ENCODE results near the gene PRR33. TPM values are rescaled to one million over a fixed set of nuclear protein-coding genes. Genes with fewer than 3 reads are reported as not detected.

Gene PRR33
- total RNA-seq, 1 experiment from 2014 or later, result not detected

DNA sequence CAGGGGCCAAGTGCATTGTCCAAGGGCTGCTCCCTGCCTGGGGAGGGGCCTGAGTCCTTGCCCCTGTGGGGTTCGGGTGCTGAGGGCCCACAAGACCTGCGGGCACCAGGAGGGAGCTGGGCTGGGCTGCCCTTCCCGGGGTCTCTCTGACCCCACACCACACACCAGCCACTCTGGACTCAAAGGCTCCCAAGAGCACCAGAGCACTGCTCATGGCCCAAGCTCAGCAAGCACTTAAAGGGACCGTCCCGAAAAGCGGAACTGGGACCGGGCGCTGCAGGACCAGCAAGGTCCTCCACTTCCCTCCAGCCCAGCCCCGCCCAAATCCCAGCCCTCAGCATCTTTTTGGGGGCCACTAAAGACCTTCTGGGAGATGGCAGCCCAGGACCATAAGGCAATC, 33.5 kb downstream of the PRR33 start:
- ChIA-PET CTCF (no interaction called here), RAD21 (ENCODE audit: low non-redundant PET in 1 of 2, low total read pairs in 2 of 2, uncharacterized antibody in 2 of 2, unreplicated experiment in 2 of 2) (no interaction called here), POLR2A (no interaction called here)
- H3K27ac ChIP-seq (ENCODE audit: low read depth, low read length), result no peak overlapping the region
- no peaks in the 10 kb centered on the region for H3K36me3 ChIP-seq (ENCODE audit: control insufficient read depth in 1 of 2, insufficient read depth in 2 of 2, low read length in 2 of 2)
- no peak for DNase-seq (ENCODE audit: low read depth, low spot score)
- H2AFZ ChIP-seq (ENCODE audit: low read depth, low read length, poor library complexity, severe bottlenecking), result no peak overlapping the region
- no peaks in the 10 kb centered on the region for H3K9me3 ChIP-seq (ENCODE audit: control insufficient read depth in 1 of 2, insufficient read depth in 1 of 2, low read depth in 1 of 2, low read length in 2 of 2)
- H3K79me2 ChIP-seq (ENCODE audit: insufficient read depth, low read length), result no peaks in the 10 kb centered on the region
- no peak overlapping the region for H3K9ac ChIP-seq (ENCODE audit: low read length)
- intact Hi-C loops (cut with micrococcal nuclease), result no loop called here
- no TSS peak for BruUV-seq (replicated peaks)
- no peak for TF ChIP-seq FOSL1 (IDR thresholded peaks at IDR 0.05; ENCODE audit: low read depth)
- no peak for TF ChIP-seq MAX (IDR thresholded peaks at IDR 0.05)
- TF ChIP-seq EZH2phosphoT487 (IDR thresholded peaks at IDR 0.05; ENCODE audit: borderline replicate concordance), result no peak
- TF ChIP-seq TCF7L2 (IDR thresholded peaks at IDR 0.05; ENCODE audit: borderline replicate concordance, extremely low read depth, insufficient read depth, insufficient read length), result no peak
- no peak for TF ChIP-seq CEBPB (IDR thresholded peaks at IDR 0.05; ENCODE audit: low read depth)
- TF ChIP-seq SP1 (IDR thresholded peaks at IDR 0.05; ENCODE audit: low read depth), result no peak
- TF ChIP-seq JUND (IDR thresholded peaks at IDR 0.05), result no peak
- no peaks in the 10 kb centered on the region for H3K27me3 ChIP-seq (ENCODE audit: insufficient read depth, low read length)
- H3K9me2 ChIP-seq (ENCODE audit: insufficient read depth), result no peaks in the 10 kb centered on the region
- H3K4me2 ChIP-seq (ENCODE audit: low read length), result no peak overlapping the region
- peaks cover 10% of the 10 kb centered on the region in 2 experiments for H3K4me1 ChIP-seq (ENCODE audit: control insufficient read depth in 1 of 2, insufficient read depth in 2 of 2, low read length in 2 of 2)
- no peaks in the 10 kb centered on the region for H4K20me1 ChIP-seq (ENCODE audit: insufficient read depth)
- no peak overlapping the region for H3K4me3 ChIP-seq (replicated peaks in 1 of 2; ENCODE audit: low read depth in 1 of 2, low read length in 2 of 2)
- ATAC-seq, result no peak

- H3K27me3 ChIP-seq (ENCODE audit: insufficient read depth, low read length), result no peaks in the 10 kb centered on the region
- H3K27ac ChIP-seq (ENCODE audit: low read depth, low read length), result no peak overlapping the region
- no peak overlapping the region for H3K9ac ChIP-seq (ENCODE audit: low read length)
- peaks cover 0 to under 1% of the 10 kb centered on the region in 2 experiments; a peak in 1 of 4 replicates for H3K4me1 ChIP-seq (ENCODE audit: control insufficient read depth in 1 of 2, insufficient read depth in 2 of 2, low read length in 2 of 2)
- intact Hi-C loops (cut with micrococcal nuclease), result no loop called here
- H2AFZ ChIP-seq (ENCODE audit: low read depth, low read length, poor library complexity, severe bottlenecking), result no peak overlapping the region
- ChIA-PET POLR2A (no interaction called here), CTCF (interaction anchor here (2.0 kb wide), 1 partner anchor 24 kb away, joined by 5 read pairs; no protein-coding TSS in a partner anchor), RAD21 (ENCODE audit: low non-redundant PET in 1 of 2, low total read pairs in 2 of 2, uncharacterized antibody in 2 of 2, unreplicated experiment in 2 of 2) (no interaction called here)
- H3K36me3 ChIP-seq (ENCODE audit: control insufficient read depth in 1 of 2, insufficient read depth in 2 of 2, low read length in 2 of 2), result no peaks in the 10 kb centered on the region
- H3K4me2 ChIP-seq (ENCODE audit: low read length), result no peak overlapping the region
- no peaks in the 10 kb centered on the region for H4K20me1 ChIP-seq (ENCODE audit: insufficient read depth)
- TF ChIP-seq SP1 (IDR thresholded peaks at IDR 0.05; ENCODE audit: low read depth), result no peak
- TF ChIP-seq, protein P1, sequence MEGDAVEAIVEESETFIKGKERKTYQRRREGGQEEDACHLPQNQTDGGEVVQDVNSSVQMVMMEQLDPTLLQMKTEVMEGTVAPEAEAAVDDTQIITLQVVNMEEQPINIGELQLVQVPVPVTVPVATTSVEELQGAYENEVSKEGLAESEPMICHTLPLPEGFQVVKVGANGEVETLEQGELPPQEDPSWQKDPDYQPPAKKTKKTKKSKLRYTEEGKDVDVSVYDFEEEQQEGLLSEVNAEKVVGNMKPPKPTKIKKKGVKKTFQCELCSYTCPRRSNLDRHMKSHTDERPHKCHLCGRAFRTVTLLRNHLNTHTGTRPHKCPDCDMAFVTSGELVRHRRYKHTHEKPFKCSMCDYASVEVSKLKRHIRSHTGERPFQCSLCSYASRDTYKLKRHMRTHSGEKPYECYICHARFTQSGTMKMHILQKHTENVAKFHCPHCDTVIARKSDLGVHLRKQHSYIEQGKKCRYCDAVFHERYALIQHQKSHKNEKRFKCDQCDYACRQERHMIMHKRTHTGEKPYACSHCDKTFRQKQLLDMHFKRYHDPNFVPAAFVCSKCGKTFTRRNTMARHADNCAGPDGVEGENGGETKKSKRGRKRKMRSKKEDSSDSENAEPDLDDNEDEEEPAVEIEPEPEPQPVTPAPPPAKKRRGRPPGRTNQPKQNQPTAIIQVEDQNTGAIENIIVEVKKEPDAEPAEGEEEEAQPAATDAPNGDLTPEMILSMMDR (IDR thresholded peaks at IDR 0.05 in 2 of 3, conservative IDR thresholded peaks at IDR 0.05 in 1 of 3; ENCODE audit: borderline replicate concordance in 1 of 3, insufficient read depth in 1 of 3, low read depth in 2 of 3, low read length in 2 of 3), result no peak
- TF ChIP-seq EZH2phosphoT487 (IDR thresholded peaks at IDR 0.05; ENCODE audit: borderline replicate concordance), result no peak
- TF ChIP-seq EGR1 (IDR thresholded peaks at IDR 0.05; ENCODE audit: low read depth), result no peak
- TF ChIP-seq MAX (IDR thresholded peaks at IDR 0.05), result no peak
- TF ChIP-seq JUND (IDR thresholded peaks at IDR 0.05), result no peak
- no peak for TF ChIP-seq CBX3 (IDR thresholded peaks at IDR 0.05; ENCODE audit: low read depth)
- no peak for TF ChIP-seq POLR2A (IDR thresholded peaks at IDR 0.05; ENCODE audit: borderline replicate concordance, extremely low read depth, insufficient read depth, insufficient read length)
- no peak for TF ChIP-seq SRF (IDR thresholded peaks at IDR 0.05; ENCODE audit: low read depth)
- TF ChIP-seq ATF3 (IDR thresholded peaks at IDR 0.05), result no peak
- TF ChIP-seq RAD21 (IDR thresholded peaks at IDR 0.05; ENCODE audit: low read depth), result no peak
- TF ChIP-seq, protein P2, sequence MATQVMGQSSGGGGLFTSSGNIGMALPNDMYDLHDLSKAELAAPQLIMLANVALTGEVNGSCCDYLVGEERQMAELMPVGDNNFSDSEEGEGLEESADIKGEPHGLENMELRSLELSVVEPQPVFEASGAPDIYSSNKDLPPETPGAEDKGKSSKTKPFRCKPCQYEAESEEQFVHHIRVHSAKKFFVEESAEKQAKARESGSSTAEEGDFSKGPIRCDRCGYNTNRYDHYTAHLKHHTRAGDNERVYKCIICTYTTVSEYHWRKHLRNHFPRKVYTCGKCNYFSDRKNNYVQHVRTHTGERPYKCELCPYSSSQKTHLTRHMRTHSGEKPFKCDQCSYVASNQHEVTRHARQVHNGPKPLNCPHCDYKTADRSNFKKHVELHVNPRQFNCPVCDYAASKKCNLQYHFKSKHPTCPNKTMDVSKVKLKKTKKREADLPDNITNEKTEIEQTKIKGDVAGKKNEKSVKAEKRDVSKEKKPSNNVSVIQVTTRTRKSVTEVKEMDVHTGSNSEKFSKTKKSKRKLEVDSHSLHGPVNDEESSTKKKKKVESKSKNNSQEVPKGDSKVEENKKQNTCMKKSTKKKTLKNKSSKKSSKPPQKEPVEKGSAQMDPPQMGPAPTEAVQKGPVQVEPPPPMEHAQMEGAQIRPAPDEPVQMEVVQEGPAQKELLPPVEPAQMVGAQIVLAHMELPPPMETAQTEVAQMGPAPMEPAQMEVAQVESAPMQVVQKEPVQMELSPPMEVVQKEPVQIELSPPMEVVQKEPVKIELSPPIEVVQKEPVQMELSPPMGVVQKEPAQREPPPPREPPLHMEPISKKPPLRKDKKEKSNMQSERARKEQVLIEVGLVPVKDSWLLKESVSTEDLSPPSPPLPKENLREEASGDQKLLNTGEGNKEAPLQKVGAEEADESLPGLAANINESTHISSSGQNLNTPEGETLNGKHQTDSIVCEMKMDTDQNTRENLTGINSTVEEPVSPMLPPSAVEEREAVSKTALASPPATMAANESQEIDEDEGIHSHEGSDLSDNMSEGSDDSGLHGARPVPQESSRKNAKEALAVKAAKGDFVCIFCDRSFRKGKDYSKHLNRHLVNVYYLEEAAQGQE (IDR thresholded peaks at IDR 0.05; ENCODE audit: low read depth), result no peak
- no peak for TF ChIP-seq CEBPB (IDR thresholded peaks at IDR 0.05; ENCODE audit: low read depth)
- no peak for TF ChIP-seq SIN3A (IDR thresholded peaks at IDR 0.05; ENCODE audit: low read depth)
- no peaks in the 10 kb centered on the region for H3K9me2 ChIP-seq (ENCODE audit: insufficient read depth)
- no peak overlapping the region for H3K4me3 ChIP-seq (replicated peaks in 1 of 2; ENCODE audit: low read depth in 1 of 2, low read length in 2 of 2)
- ATAC-seq, result no peak
- H3K79me2 ChIP-seq (ENCODE audit: insufficient read depth, low read length), result no peaks in the 10 kb centered on the region
- H3K9me3 ChIP-seq (ENCODE audit: control insufficient read depth in 1 of 2, insufficient read depth in 1 of 2, low read depth in 1 of 2, low read length in 2 of 2), result no peaks in the 10 kb centered on the region
- BruUV-seq (replicated peaks), result no TSS peak
- DNase-seq (ENCODE audit: low read depth, low spot score), result no peak
These were observed 34.6 kb downstream of the PRR33 start for GRCh38 chr11:1857064-1857463.
